GM18508 (cell line): ENCODE measurements around the gene MAST1.
"Not testable (repeated sequence)": the region's sequence is repeated elsewhere in the genome, so short reads cannot be mapped to it uniquely, and the experiment has no call there.

Experiments
- ATAC-seq: cut with Tn5 transposase; IDR thresholded peaks from one replicate; pipeline ENCODE4 v1.9.1; 2021; ENCODE audit warnings: moderate number of reproducible peaks; ENCODE audit not compliant: insufficient read depth, unreplicated experiment

The MAST1 gene

GRCh38 chr19:12800466-12800770 is 37.9 kb upstream of the MAST1 start:
- ATAC-seq: no peak

GRCh38 chr19:12800923-12801465 is 37.3 kb upstream of the MAST1 start:
- no peak for ATAC-seq

GRCh38 chr19:12801466-12802266 is 36.6 kb upstream of the MAST1 start, which contains the start of the genes PRDX2 and THSD8:
Gene PRDX2 (minus strand): TSS chr19:12801800. CDS start chr19:12801261, 539 bp downstream.
Gene THSD8 (plus strand): TSS chr19:12802069. CDS start chr19:12802072, 3 bp downstream.
- ATAC-seq: no peak

- no peak for ATAC-seq
Observed at GRCh38 chr19:12802267-12803106, 35.8 kb upstream of the MAST1 start.

GRCh38 chr19:12804051-12804450 is 34.3 kb upstream of the MAST1 start:
- no peak for ATAC-seq

GRCh38 chr19:12806242-12807081 is 31.9 kb upstream of the MAST1 start, which contains the start of gene RNASEH2A:
Gene RNASEH2A (plus strand): TSS chr19:12806584. CDS start chr19:12806674, 90 bp downstream.
- no peak for ATAC-seq

GRCh38 chr19:12815088-12815487 is 23.2 kb upstream of the MAST1 start:
- no peak for ATAC-seq

- ATAC-seq: not testable (repeated sequence)
Observed at GRCh38 chr19:12817188-12817587, 21.1 kb upstream of the MAST1 start.

- ATAC-seq: not testable (repeated sequence)
Observed at GRCh38 chr19:12817810-12818209, 20.5 kb upstream of the MAST1 start.

GRCh38 chr19:12821761-12822160 is 16.6 kb upstream of the MAST1 start:
- no peak for ATAC-seq

GRCh38 chr19:12825254-12826131 is 12.8 kb upstream of the MAST1 start:
- no peak for ATAC-seq

- no peak for ATAC-seq
Observed at GRCh38 chr19:12828494-12828893, 9.8 kb upstream of the MAST1 start.

GRCh38 chr19:12833418-12833737 is 4.9 kb upstream of the MAST1 start:
- ATAC-seq: no peak

- ATAC-seq: no peak
Observed at GRCh38 chr19:12833738-12834565, 4.4 kb upstream of the MAST1 start.

GRCh38 chr19:12834566-12834943 is 3.8 kb upstream of the MAST1 start, which contains the start of gene RTBDN:
Gene RTBDN (minus strand): TSS chr19:12834579. CDS start chr19:12829979, 4,600 bp downstream.
- ATAC-seq: no peak

GRCh38 chr19:12834976-12835757 is 3.1 kb upstream of the MAST1 start:
- no peak for ATAC-seq

- ATAC-seq: no peak
Observed at GRCh38 chr19:12836529-12836863, 1.8 kb upstream of the MAST1 start.

GRCh38 chr19:12837225-12837624 is 1.1 kb upstream of the MAST1 start:
- no peak for ATAC-seq
